ENCODE results near the gene SLMAP. TPM values are rescaled to one million over a fixed set of nuclear protein-coding genes. Genes with fewer than 3 reads are reported as not detected.

The SLMAP gene
- total RNA-seq, 3 donors from 2014 or later (not counting 1 experiment from before 2014, with no cell fraction given): 79.4 to 98.6 (median 89.0) TPM

DNA sequence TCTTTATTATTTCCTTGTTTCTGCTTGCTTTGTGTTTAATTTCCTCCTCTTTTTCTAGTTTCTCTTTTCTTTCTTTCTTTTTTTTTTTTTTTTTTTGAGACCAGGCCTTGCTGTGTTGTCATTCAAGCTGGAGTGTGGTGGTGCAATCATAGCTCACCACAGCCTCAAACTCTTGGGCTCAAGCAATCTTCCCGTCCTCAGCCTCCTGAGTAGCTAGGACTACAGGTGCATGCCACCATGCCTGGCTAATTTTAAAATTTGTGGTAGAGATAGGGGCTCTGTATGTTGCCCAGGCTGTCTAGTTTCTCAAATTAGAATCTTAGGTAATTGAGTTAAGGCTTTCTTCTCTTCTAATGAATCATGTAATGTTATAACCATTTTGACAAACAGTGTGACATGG lies 22.4 kb downstream of the SLMAP start:
- ATAC-seq (no peak), DNase-seq (no peak)
- H3K9me3 ChIP-seq (ENCODE audit: control insufficient read depth, insufficient read depth, low read length): no peaks in the 10 kb centered on the region
- H3K27me3 ChIP-seq (ENCODE audit: control insufficient read depth, insufficient read depth, low read length): no peaks in the 10 kb centered on the region
- WGBS (ENCODE audit: insufficient coverage): 29% methylated on average over 1 of the region's 1 CpG
- H3K36me3 Mint-ChIP-seq: no peaks in the 10 kb centered on the region
- H3K4me1 ChIP-seq (ENCODE audit: control insufficient read depth, insufficient read depth, low read length): peaks cover 2% of the 10 kb centered on the region
- H3K36me3 ChIP-seq (ENCODE audit: control insufficient read depth, insufficient read depth, low read length): no peaks in the 10 kb centered on the region
- no peak overlapping the region for H3K4me3 ChIP-seq (ENCODE audit: low read length)
- intact Hi-C loops (cut with micrococcal nuclease): no loop called here
- H3K27ac ChIP-seq (ENCODE audit: low read length): no peak overlapping the region
- H3K4me1 Mint-ChIP-seq: peaks cover 29 to 33% of the 10 kb centered on the region in 2 donors
- no peak overlapping the region for H3K4me3 Mint-ChIP-seq
- TF ChIP-seq, protein P1, sequence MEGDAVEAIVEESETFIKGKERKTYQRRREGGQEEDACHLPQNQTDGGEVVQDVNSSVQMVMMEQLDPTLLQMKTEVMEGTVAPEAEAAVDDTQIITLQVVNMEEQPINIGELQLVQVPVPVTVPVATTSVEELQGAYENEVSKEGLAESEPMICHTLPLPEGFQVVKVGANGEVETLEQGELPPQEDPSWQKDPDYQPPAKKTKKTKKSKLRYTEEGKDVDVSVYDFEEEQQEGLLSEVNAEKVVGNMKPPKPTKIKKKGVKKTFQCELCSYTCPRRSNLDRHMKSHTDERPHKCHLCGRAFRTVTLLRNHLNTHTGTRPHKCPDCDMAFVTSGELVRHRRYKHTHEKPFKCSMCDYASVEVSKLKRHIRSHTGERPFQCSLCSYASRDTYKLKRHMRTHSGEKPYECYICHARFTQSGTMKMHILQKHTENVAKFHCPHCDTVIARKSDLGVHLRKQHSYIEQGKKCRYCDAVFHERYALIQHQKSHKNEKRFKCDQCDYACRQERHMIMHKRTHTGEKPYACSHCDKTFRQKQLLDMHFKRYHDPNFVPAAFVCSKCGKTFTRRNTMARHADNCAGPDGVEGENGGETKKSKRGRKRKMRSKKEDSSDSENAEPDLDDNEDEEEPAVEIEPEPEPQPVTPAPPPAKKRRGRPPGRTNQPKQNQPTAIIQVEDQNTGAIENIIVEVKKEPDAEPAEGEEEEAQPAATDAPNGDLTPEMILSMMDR (IDR thresholded peaks at IDR 0.05): no peak
- H3K9me3 Mint-ChIP-seq: no peaks in the 10 kb centered on the region
- H3K27ac Mint-ChIP-seq: peak overlapping the region; percentile 43 to 65
- H3K27me3 Mint-ChIP-seq (ENCODE audit: low read depth in 2 of 2): no peaks in the 10 kb centered on the region

DNA sequence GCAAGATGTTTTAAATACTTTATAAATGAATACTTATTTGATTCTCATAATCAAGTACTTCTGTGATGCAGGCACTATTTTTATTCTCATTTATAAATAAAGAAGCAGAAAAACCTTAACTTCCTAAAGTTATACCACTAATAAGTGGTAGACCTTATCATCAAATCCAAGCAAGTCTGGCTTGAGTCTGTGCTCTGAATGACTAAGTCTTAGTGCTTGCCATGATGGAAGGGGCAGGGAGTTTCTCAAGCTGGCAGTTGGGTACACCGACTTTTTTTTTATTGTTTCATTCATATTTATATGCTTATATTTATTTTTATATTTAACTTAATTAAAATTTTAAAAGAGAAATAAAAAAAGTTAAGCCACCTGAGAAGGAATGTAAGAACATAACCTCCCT lies 23.6 kb downstream of the SLMAP start:
- no peaks in the 10 kb centered on the region for H3K9me3 Mint-ChIP-seq
- H3K27me3 Mint-ChIP-seq (ENCODE audit: low read depth in 2 of 2): no peaks in the 10 kb centered on the region
- Histone ChIP-seq H3K4me1 (ENCODE audit: control insufficient read depth, insufficient read depth, low read length) (peaks cover 2% of the 10 kb centered on the region), H3K36me3 (ENCODE audit: control insufficient read depth, insufficient read depth, low read length) (no peaks in the 10 kb centered on the region), H3K27ac (ENCODE audit: low read length) (no peak overlapping the region), H3K9me3 (ENCODE audit: control insufficient read depth, insufficient read depth, low read length) (no peaks in the 10 kb centered on the region), H3K27me3 (ENCODE audit: control insufficient read depth, insufficient read depth, low read length) (no peaks in the 10 kb centered on the region), H3K4me3 (ENCODE audit: low read length) (no peak overlapping the region)
- ATAC-seq (no peak), DNase-seq (no peak)
- no CpG with 5 or more reads among the region's 1 CpG for WGBS (ENCODE audit: insufficient coverage)
- no peak overlapping the region for H3K27ac Mint-ChIP-seq
- no peaks in the 10 kb centered on the region for H3K36me3 Mint-ChIP-seq
- no peak overlapping the region for H3K4me3 Mint-ChIP-seq
- TF ChIP-seq, protein P1 (IDR thresholded peaks at IDR 0.05): no peak
- intact Hi-C loops (cut with micrococcal nuclease): no loop called here
- peaks cover 39 to 41% of the 10 kb centered on the region in 2 donors for H3K4me1 Mint-ChIP-seq

DNA sequence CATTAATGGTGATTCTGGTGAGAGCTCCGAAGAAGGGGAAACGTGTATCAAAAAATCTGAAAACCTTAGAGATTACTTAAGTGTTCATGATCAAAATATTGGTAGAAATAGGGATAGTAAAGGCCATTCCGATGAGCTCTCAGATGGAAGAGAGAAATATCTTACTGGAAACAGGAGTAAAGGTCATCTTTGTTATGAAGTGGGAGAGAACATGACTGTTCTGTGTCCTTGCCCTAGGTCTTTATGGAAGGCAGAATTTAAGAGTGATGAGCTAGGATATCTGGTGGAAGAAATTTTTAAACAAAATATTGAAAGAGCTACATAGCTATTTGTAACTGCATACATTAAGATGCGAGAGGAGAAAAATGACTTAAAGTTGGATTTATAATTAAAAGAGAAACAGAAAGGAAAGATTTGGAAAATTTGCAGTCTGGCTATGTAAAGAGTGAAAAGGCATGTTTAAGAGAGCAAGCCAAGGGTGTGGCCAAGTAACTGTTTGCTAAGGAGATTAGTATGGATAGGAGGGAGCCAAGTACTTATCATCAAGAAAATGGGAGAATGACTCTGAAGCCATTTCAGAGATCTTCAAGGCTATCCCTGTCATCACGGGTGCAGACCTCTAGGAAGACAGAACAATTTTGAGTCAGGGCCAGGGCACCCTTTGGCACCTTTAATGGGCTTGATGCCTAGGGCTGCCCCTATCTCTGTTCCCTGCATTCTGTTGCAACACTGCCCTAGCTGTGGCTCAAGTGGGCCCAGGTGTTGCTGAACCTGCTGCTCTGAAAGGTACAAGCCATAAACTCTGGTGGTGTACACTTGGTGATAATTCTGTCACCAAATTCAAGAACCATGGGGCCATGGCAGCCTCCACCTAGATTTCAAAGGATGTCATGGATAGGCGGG lies 27.3 kb downstream of the SLMAP start:
- Mint-ChIP-seq H3K4me1 (peaks cover 30 to 39% of the 10 kb centered on the region in 2 donors), H3K27ac (peak overlapping the region in 1 of 2 donors; percentile 29), H3K27me3 (ENCODE audit: low read depth in 2 of 2) (no peaks in the 10 kb centered on the region), H3K36me3 (no peaks in the 10 kb centered on the region), H3K9me3 (no peaks in the 10 kb centered on the region), H3K4me3 (no peak overlapping the region)
- Histone ChIP-seq H3K27me3 (ENCODE audit: control insufficient read depth, insufficient read depth, low read length) (no peaks in the 10 kb centered on the region), H3K9me3 (ENCODE audit: control insufficient read depth, insufficient read depth, low read length) (no peaks in the 10 kb centered on the region), H3K4me1 (ENCODE audit: control insufficient read depth, insufficient read depth, low read length) (peaks cover 2% of the 10 kb centered on the region), H3K4me3 (ENCODE audit: low read length) (no peak overlapping the region), H3K36me3 (ENCODE audit: control insufficient read depth, insufficient read depth, low read length) (no peaks in the 10 kb centered on the region), H3K27ac (ENCODE audit: low read length) (no peak overlapping the region)
- ATAC-seq (no peak), DNase-seq (no peak)
- intact Hi-C loops (cut with micrococcal nuclease): no loop called here
- 96% methylated on average over 6 of the region's 6 CpGs for WGBS (ENCODE audit: insufficient coverage)
- TF ChIP-seq, protein P1 (IDR thresholded peaks at IDR 0.05): no peak
